Ecto neural progenitor cell (in vitro differentiated cells): ENCODE results near the gene DLG1.

Experiments used
- DNase-seq: peaks from one replicate; pipeline ENCODE4 v3.0.0-alpha.2; 2018; ENCODE audit warnings: low spot score

The DLG1 gene

GRCh38 chr3:197171481-197172067 is 126.8 kb downstream of the DLG1 start:
- DNase-seq, result no peak

GRCh38 chr3:197169028-197169427 is 129.4 kb downstream of the DLG1 start:
- no peak for DNase-seq

GRCh38 chr3:197168606-197169005 is 129.8 kb downstream of the DLG1 start:
- DNase-seq, result no peak

GRCh38 chr3:197168063-197168462 is 130.3 kb downstream of the DLG1 start:
- DNase-seq, result no peak

- no peak for DNase-seq
Observed at GRCh38 chr3:197167549-197167948, 130.9 kb downstream of the DLG1 start.

- no peak for DNase-seq
Observed at GRCh38 chr3:197165890-197166289, 132.5 kb downstream of the DLG1 start.

GRCh38 chr3:197155046-197155445 is 143.4 kb downstream of the DLG1 start:
- no peak for DNase-seq

- DNase-seq, result no peak
Observed at GRCh38 chr3:197151580-197151979, 146.8 kb downstream of the DLG1 start.

GRCh38 chr3:197149528-197149927 is 148.9 kb downstream of the DLG1 start:
- no peak for DNase-seq

- no peak for DNase-seq
Observed at GRCh38 chr3:197144188-197144587, 154.2 kb downstream of the DLG1 start.

- no peak for DNase-seq
Observed at GRCh38 chr3:197139586-197139985, 158.8 kb downstream of the DLG1 start.

GRCh38 chr3:197137751-197138150 is 160.7 kb downstream of the DLG1 start:
- DNase-seq, result no peak

GRCh38 chr3:197136744-197137143 is 161.7 kb downstream of the DLG1 start:
- DNase-seq, result no peak

GRCh38 chr3:197135212-197135611 is 163.2 kb downstream of the DLG1 start:
- no peak for DNase-seq

GRCh38 chr3:197132916-197133530 is 165.4 kb downstream of the DLG1 start:
- DNase-seq, result no peak

GRCh38 chr3:197125636-197126035 is 172.8 kb downstream of the DLG1 start:
- no peak for DNase-seq

GRCh38 chr3:197124713-197125112 is 173.7 kb downstream of the DLG1 start:
- DNase-seq, result no peak

- DNase-seq, result no peak
Observed at GRCh38 chr3:197122394-197122793, 176.0 kb downstream of the DLG1 start.

- no peak for DNase-seq
Observed at GRCh38 chr3:197117114-197117513, 181.3 kb downstream of the DLG1 start.

GRCh38 chr3:197114007-197114406 is 184.4 kb downstream of the DLG1 start:
- DNase-seq, result no peak

- DNase-seq, result no peak
Observed at GRCh38 chr3:197111685-197112084, 186.7 kb downstream of the DLG1 start.

GRCh38 chr3:197105786-197106185 is 192.6 kb downstream of the DLG1 start:
- DNase-seq, result no peak

GRCh38 chr3:197104738-197105137 is 193.7 kb downstream of the DLG1 start:
- no peak for DNase-seq

GRCh38 chr3:197103766-197104165 is 194.6 kb downstream of the DLG1 start:
- no peak for DNase-seq
